A549 treated with AZD9567 at 1 μM for 4 hours (cell line): ENCODE measurements around the gene POLR2I. TPM values are rescaled to one million over a fixed set of nuclear protein-coding genes. Genes with fewer than 3 reads are reported as not detected.

ENCODE experiments used
- total RNA-seq: library from RNA; stranded (reverse); fragments of 200-300 nt; extraction: Qiagen RNA extraction; gene quantifications from 5 replicates; pipeline ENCODE4 v1.2.3, GENCODE V29; 2022; ENCODE audit not compliant: insufficient read depth

Gene POLR2I
- 242 to 283 TPM (median 265 TPM) in 5 replicates for total RNA-seq

GRCh38 chr19:36114721-36115452, at the start of gene POLR2I:
Gene POLR2I, minus strand, starts transcription at chr19:36114875. Its CDS starts 19 bp downstream, at chr19:36114856.

DNA sequence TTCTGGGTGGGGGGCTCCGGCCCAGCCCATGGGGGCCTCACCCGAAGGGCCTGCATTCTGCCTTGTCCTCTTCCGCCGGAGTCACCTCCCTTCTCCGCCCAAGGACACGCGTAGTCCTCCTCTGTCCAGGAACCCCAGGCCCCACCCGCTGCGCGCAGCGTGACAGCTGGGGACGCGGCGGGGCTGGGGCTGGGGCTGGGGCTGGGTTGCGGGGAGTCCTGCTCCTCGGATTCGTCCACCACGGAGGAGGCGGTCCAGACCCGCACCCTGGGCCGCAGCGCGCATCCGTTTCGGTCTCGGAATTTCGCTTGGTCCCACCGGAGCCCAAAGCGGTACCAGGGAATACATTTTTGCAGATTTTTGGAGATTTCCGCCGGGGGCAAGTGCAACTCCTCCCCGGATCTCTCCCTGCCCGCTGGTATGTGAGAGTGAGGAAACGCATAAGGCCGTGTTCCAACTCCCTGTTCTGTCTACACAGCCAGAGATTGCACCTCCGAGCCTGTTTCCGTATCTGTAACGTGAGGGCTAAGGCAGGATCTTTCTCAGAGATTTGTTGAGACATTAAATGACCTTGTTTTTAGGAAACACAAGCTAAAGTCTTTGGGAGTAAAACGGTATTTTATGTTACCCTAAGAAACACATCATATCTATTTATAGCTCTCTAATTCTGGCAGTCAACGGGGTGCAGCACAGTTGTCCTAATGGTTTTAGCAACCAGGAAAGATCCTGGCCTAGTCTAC, 37.8 kb upstream of the POLR2I start, which contains the start of gene COX7A1:
Gene COX7A1, minus strand, starts transcription at position 96 of the 740 bp plus-strand sequence. Its CDS starts 40 bp downstream, at position 56.

DNA sequence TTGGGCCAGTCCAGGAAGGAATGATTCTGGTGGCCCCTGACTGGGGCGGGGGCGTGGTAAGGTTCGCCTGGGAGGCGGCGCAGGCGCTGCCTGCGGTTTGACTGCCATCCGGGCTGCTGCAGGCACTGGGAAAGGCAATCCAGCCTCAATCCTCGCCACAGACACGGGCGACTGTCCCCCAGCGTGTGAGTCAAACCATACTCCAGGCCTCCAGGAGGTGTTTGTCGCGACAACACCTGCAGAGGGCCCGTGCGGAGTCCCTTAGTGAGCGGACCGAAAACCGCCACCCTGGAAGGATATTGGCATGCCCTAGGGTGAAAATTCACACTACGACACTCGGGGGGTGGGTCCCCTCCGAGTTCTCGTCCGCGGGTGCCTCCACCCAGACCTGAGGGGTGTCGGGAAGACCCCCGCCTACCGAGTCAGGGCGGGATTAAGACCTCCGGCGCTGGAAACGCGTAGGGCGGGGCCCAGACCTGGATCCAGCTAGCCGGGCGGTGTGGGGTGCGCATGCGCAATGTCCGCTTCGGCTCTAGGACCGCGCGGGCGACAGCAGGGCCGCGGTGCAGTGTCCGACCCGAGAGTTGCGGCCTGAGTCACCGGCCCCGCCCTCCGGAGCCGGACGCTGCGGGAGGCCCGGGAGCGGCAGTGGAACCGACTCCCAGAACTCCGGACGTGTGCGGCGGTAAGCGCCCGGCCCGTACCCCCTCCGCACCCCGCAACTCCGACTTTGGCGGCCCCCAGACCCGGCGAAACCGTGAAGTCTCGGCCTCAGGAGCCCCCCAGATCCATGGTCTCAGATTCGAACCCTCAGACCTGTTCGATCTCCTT, 25.0 kb upstream of the POLR2I start, which contains the start of gene CAPNS1:
Gene CAPNS1, plus strand, starts transcription at position 594 of the 831 bp plus-strand sequence. CDS start 946 bp downstream, outside the sequence.

GRCh38 chr19:36115453-36116343, 1.0 kb upstream of the POLR2I start, which contains the start of gene TBCB:
Gene TBCB, plus strand, starts transcription at chr19:36115468. Its CDS starts 93 bp downstream, at chr19:36115561.

GRCh38 chr19:36110487-36111199, 4.0 kb downstream of the POLR2I start, which contains the start of gene OVOL3:
Gene OVOL3, plus strand, starts transcription at chr19:36111143. Its CDS starts 60 bp downstream, at chr19:36111203.

Other genes starting within 250 kb of the POLR2I start
- gene APLP1, start 246.3 kb downstream of the POLR2I start, total RNA-seq, result 58.7 to 97.2 TPM (median 91.0 TPM) in 5 replicates
- gene NFKBID, start 214.3 kb downstream of the POLR2I start, total RNA-seq, result 3.0 to 9.9 TPM (median 8.2 TPM) in 5 replicates
- gene HCST, start 212.3 kb downstream of the POLR2I start, total RNA-seq, result 0.25 to 0.67 TPM (median 0.50 TPM) in 4 of 5 replicates, not detected in the other
- gene TYROBP, start 206.6 kb downstream of the POLR2I start, total RNA-seq, result 0.17 TPM in 1 of 5 replicates, not detected in the others
- 14.2 to 23.4 TPM (median 21.3 TPM) in 5 replicates for gene LRFN3, start 178.5 kb downstream of the POLR2I start, total RNA-seq
- gene SDHAF1, start 119.7 kb downstream of the POLR2I start, total RNA-seq, result 25.6 to 52.9 TPM (median 51.2 TPM) in 5 replicates
- gene SYNE4, start 106.1 kb downstream of the POLR2I start, total RNA-seq, result 0.20 to 0.43 TPM (median 0.23 TPM) in 4 of 5 replicates, not detected in the other
- gene ALKBH6, start 100.7 kb downstream of the POLR2I start, total RNA-seq, result 22.8 to 29.3 TPM (median 23.7 TPM) in 5 replicates
- gene CLIP3, start 82.0 kb downstream of the POLR2I start, total RNA-seq, result 1.0 to 1.4 TPM (median 1.2 TPM) in 4 of 5 replicates, not detected in the other
- gene THAP8, start 60.6 kb downstream of the POLR2I start, total RNA-seq, result 7.1 to 7.9 TPM (median 7.8 TPM) in 5 replicates
- 20.3 to 30.6 TPM (median 28.8 TPM) in 5 replicates for gene WDR62, start 60.0 kb downstream of the POLR2I start, total RNA-seq
- 0.40 to 0.67 TPM (median 0.46 TPM) in 4 of 5 replicates, not detected in the other for gene OVOL3, start 3.7 kb downstream of the POLR2I start, total RNA-seq
- gene TBCB, start 593 bp upstream of the POLR2I start, total RNA-seq, result 467 to 588 TPM (median 565 TPM) in 5 replicates
- 1,458 to 2,233 TPM (median 2,086 TPM) in 5 replicates for gene CAPNS1, start 25.2 kb upstream of the POLR2I start, total RNA-seq
- not detected in 5 replicates for gene COX7A1, start 37.6 kb upstream of the POLR2I start, total RNA-seq
- gene ZNF565, start 99.8 kb upstream of the POLR2I start, total RNA-seq, result 3.0 to 4.5 TPM (median 4.0 TPM) in 5 replicates
- gene ZNF146, start 100.2 kb upstream of the POLR2I start, total RNA-seq, result 109 to 148 TPM (median 112 TPM) in 5 replicates